HFFc6 (cell line): ENCODE results near the gene SPRR1A. TPM values are rescaled to one million over a fixed set of nuclear protein-coding genes. Genes with fewer than 3 reads are reported as not detected.

Source experiments
- DNase-seq: peaks from one replicate; pipeline ENCODE4 v3.0.0-alpha.2; 2018
- H3K27ac Mint-ChIP-seq: 2 replicates; pipeline ENCODE4 v1.8.0; 2020; ENCODE audit warnings: mild to moderate bottlenecking, mixed read lengths
- H3K27me3 Mint-ChIP-seq: 2 replicates; pipeline ENCODE4 v1.8.0; 2021; ENCODE audit warnings: mild to moderate bottlenecking, moderate library complexity, mixed read lengths; ENCODE audit not compliant: insufficient read depth
- H3K36me3 Mint-ChIP-seq: 2 replicates; pipeline ENCODE4 v1.8.0; 2021; ENCODE audit warnings: low read depth, mixed read lengths
- H3K4me1 Mint-ChIP-seq: 2 replicates; pipeline ENCODE4 v1.8.0; 2020; ENCODE audit warnings: low read depth, mixed read lengths
- H3K4me3 Mint-ChIP-seq: 2 replicates; pipeline ENCODE4 v1.8.0; 2020; ENCODE audit warnings: mild to moderate bottlenecking, moderate library complexity, mixed read lengths
- H3K9me3 Mint-ChIP-seq: 2 replicates; pipeline ENCODE4 v1.8.0; 2020; ENCODE audit warnings: mild to moderate bottlenecking, mixed read lengths
- total RNA-seq, 6 experiments: library from RNA; stranded (reverse); fragmentation: NEBNext Ultra II Directional; extraction: Animal tissue kit (Norgen Biotek cat#: 25700); gene quantifications; 2 replicates in 1 of 6; 3 replicates in 5 of 6; pipeline ENCODE4 v1.2.3, GENCODE V29; 2021
- TF ChIP-seq, protein P1 (sequence below): fragments of 200-600 bp; sonication (generic); IDR thresholded peaks from 2 replicates; pipeline ENCODE4 v1.5.0; 2021; ENCODE audit warnings: antibody characterized with exemption, mild to moderate bottlenecking

SPRR1A gene
- total RNA-seq, 6 experiments from 2014 or later = not detected

DNA sequence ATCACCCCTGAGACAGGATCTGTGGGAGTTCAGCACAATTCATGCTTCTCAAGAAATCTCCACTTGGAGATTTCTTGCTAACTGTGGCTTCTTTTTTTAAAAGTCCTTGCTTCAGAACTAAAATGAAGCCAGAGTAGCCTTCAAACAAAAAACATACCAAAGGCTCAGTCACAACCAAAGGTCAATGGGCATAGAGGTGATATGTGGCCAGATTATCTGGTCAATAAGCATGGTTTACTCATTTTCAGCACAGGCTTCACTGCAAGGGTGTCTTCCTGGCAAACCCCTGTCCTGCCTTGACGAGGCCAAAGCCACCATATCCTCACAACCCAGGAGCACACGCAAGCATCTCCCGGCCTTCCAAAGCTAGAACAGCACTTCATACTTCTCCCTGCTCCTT, 24.6 kb upstream of the SPRR1A start:
- no peak overlapping the region for H3K27ac Mint-ChIP-seq
- no peak for DNase-seq
- no peak overlapping the region for H3K4me3 Mint-ChIP-seq
- TF ChIP-seq, protein P1, sequence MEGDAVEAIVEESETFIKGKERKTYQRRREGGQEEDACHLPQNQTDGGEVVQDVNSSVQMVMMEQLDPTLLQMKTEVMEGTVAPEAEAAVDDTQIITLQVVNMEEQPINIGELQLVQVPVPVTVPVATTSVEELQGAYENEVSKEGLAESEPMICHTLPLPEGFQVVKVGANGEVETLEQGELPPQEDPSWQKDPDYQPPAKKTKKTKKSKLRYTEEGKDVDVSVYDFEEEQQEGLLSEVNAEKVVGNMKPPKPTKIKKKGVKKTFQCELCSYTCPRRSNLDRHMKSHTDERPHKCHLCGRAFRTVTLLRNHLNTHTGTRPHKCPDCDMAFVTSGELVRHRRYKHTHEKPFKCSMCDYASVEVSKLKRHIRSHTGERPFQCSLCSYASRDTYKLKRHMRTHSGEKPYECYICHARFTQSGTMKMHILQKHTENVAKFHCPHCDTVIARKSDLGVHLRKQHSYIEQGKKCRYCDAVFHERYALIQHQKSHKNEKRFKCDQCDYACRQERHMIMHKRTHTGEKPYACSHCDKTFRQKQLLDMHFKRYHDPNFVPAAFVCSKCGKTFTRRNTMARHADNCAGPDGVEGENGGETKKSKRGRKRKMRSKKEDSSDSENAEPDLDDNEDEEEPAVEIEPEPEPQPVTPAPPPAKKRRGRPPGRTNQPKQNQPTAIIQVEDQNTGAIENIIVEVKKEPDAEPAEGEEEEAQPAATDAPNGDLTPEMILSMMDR = no peak
- H3K9me3 Mint-ChIP-seq = peaks cover 2% of the 10 kb centered on the region
- peaks cover 2% of the 10 kb centered on the region for H3K27me3 Mint-ChIP-seq
- no peaks in the 10 kb centered on the region; the same call in 1 of the 2 replicates for H3K36me3 Mint-ChIP-seq
- H3K4me1 Mint-ChIP-seq = peaks cover 4% of the 10 kb centered on the region; the same call in 1 of the 2 replicates

DNA sequence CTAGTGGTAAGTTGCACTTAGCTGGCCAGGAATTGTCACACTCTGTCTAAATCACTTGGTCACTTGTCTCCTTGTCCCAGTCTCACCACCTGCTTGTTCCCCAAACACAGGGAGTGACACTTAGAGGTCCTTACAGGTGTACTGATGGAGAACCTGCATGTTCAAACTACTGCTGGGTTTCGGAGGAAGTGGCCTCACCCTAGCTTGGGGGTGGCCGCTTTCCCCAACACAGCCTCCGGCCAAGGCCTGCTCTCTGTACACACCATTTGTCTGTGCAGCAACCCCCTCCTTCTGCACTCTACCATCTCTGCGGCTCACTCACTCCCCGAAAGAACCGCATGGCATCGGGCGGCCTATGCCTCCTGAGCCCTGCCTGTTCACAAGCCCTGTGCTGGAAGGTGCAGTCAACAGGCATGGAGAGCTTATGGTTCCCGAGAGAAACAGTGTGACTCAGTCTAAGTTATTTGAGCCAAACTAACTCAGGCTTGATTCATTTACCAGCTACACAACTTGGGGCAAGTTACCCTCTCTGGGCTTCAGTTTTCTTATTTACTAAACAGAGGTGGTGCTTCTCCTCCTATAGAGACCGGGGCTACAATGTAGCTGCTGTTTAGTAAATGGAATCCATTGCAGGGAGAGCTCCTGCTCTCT, 24.0 kb upstream of the SPRR1A start:
- H3K4me1 Mint-ChIP-seq = no peaks in the 10 kb centered on the region
- H3K27me3 Mint-ChIP-seq = peaks cover 3% of the 10 kb centered on the region
- no peaks in the 10 kb centered on the region; the same call in 1 of the 2 replicates for H3K9me3 Mint-ChIP-seq
- H3K36me3 Mint-ChIP-seq = no peaks in the 10 kb centered on the region; the same call in 1 of the 2 replicates
- H3K27ac Mint-ChIP-seq = no peak overlapping the region
- H3K4me3 Mint-ChIP-seq = no peak overlapping the region
- no peak for DNase-seq
- TF ChIP-seq, protein P1 = no peak

DNA sequence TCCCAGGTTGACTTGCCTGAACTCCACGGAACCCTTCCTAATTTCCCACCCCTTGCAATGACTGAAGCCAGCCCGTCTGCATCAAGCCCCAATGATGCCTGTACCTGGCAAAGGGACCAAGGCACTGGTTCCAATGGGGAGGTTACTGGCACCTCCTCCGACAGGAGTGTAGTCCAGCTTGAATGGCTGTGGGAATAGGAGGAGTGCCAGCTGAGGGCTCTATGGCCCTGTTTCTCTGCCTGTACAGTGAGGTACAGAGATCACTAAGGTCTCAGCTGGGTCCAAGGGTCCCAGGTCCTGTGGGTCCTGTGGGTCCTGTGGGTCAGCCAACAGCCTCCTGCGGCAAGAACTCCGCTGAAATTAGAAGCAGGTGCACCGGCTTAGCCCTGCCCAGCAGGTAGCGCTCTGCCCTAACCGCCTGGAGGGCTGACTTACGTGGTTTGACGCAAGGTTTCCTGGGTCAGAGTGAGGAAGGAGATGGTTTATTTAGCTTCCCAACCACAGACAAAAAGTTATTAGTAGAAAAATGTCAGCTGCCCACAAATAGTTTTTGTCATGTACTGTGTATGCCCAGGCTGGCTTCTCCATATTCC, 23.3 kb upstream of the SPRR1A start:
- TF ChIP-seq, protein P1 = no peak
- no peaks in the 10 kb centered on the region; the same call in 1 of the 2 replicates for H3K9me3 Mint-ChIP-seq
- no peaks in the 10 kb centered on the region for H3K4me1 Mint-ChIP-seq
- no peak overlapping the region for H3K27ac Mint-ChIP-seq
- DNase-seq = no peak
- peaks cover 3% of the 10 kb centered on the region for H3K27me3 Mint-ChIP-seq
- no peak overlapping the region for H3K4me3 Mint-ChIP-seq
- H3K36me3 Mint-ChIP-seq = no peaks in the 10 kb centered on the region; the same call in 1 of the 2 replicates

DNA sequence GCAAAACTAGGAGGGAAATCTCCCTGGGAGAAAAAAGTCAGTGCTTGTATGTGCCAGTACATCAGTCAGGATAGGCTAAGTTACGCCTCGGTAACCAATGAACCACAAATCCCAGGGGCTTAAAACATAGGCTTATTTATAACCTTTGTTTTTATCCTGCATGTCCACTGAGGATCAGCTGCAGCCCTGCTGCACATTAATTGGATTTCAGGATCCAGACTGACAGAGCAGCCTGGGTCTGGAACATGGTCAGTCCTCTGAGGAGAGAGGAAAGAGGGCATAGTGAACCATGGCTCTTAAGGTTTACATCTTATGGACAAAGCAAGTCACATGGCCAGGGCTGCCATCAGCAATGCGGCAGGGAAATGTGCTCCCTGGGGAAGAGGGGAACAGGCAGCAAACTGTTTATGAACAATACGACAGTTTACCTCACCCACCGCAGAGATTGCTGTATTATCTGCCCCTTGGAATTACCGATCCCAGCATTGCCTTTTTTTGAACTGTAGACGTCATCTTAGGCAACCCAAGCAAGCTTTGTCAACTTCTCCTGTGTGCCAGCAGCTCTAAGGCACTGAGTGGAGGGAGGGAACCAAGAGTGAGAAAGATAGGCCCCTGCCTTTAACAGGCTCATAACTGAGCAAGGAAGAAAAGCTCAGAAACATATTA, 22.5 kb upstream of the SPRR1A start:
- DNase-seq = no peak
- Mint-ChIP-seq H3K9me3 (no peaks in the 10 kb centered on the region; the same call in 1 of the 2 replicates), H3K4me1 (no peaks in the 10 kb centered on the region), H3K27me3 (peaks cover 3% of the 10 kb centered on the region), H3K36me3 (no peaks in the 10 kb centered on the region; the same call in 1 of the 2 replicates), H3K4me3 (no peak overlapping the region), H3K27ac (no peak overlapping the region)
- TF ChIP-seq, protein P1 = no peak

DNA sequence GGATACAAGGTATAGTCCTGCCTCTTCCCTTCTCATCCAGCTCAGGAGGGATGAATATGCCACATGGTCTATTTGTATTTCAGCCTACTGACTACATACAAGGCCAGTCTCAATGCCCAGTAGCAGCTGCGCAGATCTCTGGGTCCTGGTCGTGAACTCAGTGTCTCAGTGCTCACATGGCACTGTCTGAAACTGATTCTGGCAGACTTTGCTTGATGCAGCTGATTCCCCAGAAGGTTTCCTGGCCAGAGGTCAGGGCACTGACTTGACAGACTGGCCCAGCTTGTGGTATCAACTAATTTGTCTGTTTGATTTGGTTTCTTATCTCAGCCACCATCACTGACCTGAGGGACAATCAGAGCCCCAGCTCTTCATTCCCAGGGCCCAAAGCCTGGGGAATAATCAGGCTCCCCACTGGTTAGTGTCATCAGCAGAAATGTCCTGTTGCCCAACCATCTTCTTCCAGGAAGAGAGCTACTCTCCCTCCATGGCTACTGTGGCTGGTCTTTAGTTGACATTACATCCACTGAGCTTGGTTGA, 20.9 kb upstream of the SPRR1A start:
- no peaks in the 10 kb centered on the region for H3K4me1 Mint-ChIP-seq
- peaks cover 4% of the 10 kb centered on the region; the same call in 1 of the 2 replicates for H3K9me3 Mint-ChIP-seq
- H3K4me3 Mint-ChIP-seq = no peak overlapping the region
- TF ChIP-seq, protein P1 = no peak
- no peaks in the 10 kb centered on the region; the same call in 1 of the 2 replicates for H3K36me3 Mint-ChIP-seq
- DNase-seq = no peak
- H3K27ac Mint-ChIP-seq = no peak overlapping the region
- H3K27me3 Mint-ChIP-seq = peaks cover 4% of the 10 kb centered on the region
